GM19099 (cell line): Measurements from ENCODE around the gene ATP12A.

Experiments used
- POLR2A ChIP-seq: IDR thresholded peaks from 3 replicates; pipeline ENCODE4 v1.6.1; 2011; ENCODE audit warnings: low read depth; ENCODE audit not compliant: insufficient read length; ENCODE audit errors: extremely low read depth

ATP12A gene

GRCh38 chr13:24692561-24692960 lies 12.4 kb downstream of the ATP12A start:
- TF ChIP-seq POLR2A: no peak

GRCh38 chr13:24693862-24694471 lies 13.8 kb downstream of the ATP12A start:
- no peak for TF ChIP-seq POLR2A

GRCh38 chr13:24694907-24695306 lies 14.7 kb downstream of the ATP12A start:
- TF ChIP-seq POLR2A: no peak

GRCh38 chr13:24698686-24699085 lies 18.5 kb downstream of the ATP12A start:
- TF ChIP-seq POLR2A: no peak

- TF ChIP-seq POLR2A: no peak
Measured at GRCh38 chr13:24699541-24699940, 19.3 kb downstream of the ATP12A start.

- TF ChIP-seq POLR2A: no peak
Measured at GRCh38 chr13:24700539-24700938, 20.3 kb downstream of the ATP12A start.

GRCh38 chr13:24706886-24707585 lies 26.8 kb downstream of the ATP12A start:
- no peak for TF ChIP-seq POLR2A

- TF ChIP-seq POLR2A: no peak
Measured at GRCh38 chr13:24709186-24709913, 29.1 kb downstream of the ATP12A start.

GRCh38 chr13:24713022-24713421 lies 32.8 kb downstream of the ATP12A start:
- TF ChIP-seq POLR2A: no peak

GRCh38 chr13:24716011-24716410 lies 35.8 kb downstream of the ATP12A start:
- no peak for TF ChIP-seq POLR2A

- no peak for TF ChIP-seq POLR2A
Measured at GRCh38 chr13:24716446-24716845, 36.2 kb downstream of the ATP12A start.

- no peak for TF ChIP-seq POLR2A
Measured at GRCh38 chr13:24717217-24717616, 37.0 kb downstream of the ATP12A start.

GRCh38 chr13:24718192-24718965 lies 38.2 kb downstream of the ATP12A start:
- TF ChIP-seq POLR2A: no peak

GRCh38 chr13:24719139-24719538 lies 38.9 kb downstream of the ATP12A start:
- no peak for TF ChIP-seq POLR2A

GRCh38 chr13:24723206-24723605 lies 43.0 kb downstream of the ATP12A start:
- no peak for TF ChIP-seq POLR2A
